Mesenchymal stem cell (in vitro differentiated cells and primary cell): ENCODE data around the gene MVB12B.

ENCODE experiments used
- DNase-seq: peaks from one replicate; pipeline ENCODE4 v3.0.0-alpha.2; 2013
- H2AFZ ChIP-seq: one replicate; pipeline ENCODE4 v1.6.1; 2013; ENCODE audit warnings: low read depth, mild to moderate bottlenecking, control low read depth, inconsistent platforms, low read length, moderate library complexity
- H2AK5ac ChIP-seq: 2 replicates; pipeline ENCODE4 v1.6.1; 2013; ENCODE audit warnings: low read length, moderate library complexity, mild to moderate bottlenecking, inconsistent platforms; ENCODE audit not compliant: severe bottlenecking
- H2BK120ac ChIP-seq: one replicate; pipeline ENCODE4 v1.6.1; 2013; ENCODE audit warnings: low read depth, mild to moderate bottlenecking, inconsistent platforms, low read length, moderate library complexity
- H2BK12ac ChIP-seq, 2 experiments: one replicate each; pipeline ENCODE4 v1.6.1; 2013; ENCODE audit warnings: inconsistent platforms in 2 of 2, low read length in 2 of 2, mild to moderate bottlenecking in 2 of 2, moderate library complexity in 2 of 2, control low read depth in 1 of 2
- H2BK15ac ChIP-seq: one replicate; pipeline ENCODE4 v1.6.1; 2013; ENCODE audit warnings: mild to moderate bottlenecking, low read depth, inconsistent platforms; ENCODE audit not compliant: poor library complexity, severe bottlenecking
- H2BK5ac ChIP-seq: 2 replicates; pipeline ENCODE4 v1.6.1; 2013; ENCODE audit warnings: low read depth, mild to moderate bottlenecking, low read length, control low read depth, inconsistent platforms; ENCODE audit not compliant: poor library complexity, severe bottlenecking
- H3K14ac ChIP-seq, 2 experiments: one replicate each; pipeline ENCODE4 v1.6.1; 2013; ENCODE audit warnings: inconsistent platforms in 2 of 2, low read length in 2 of 2, control low read depth in 1 of 2, mild to moderate bottlenecking in 1 of 2, moderate library complexity in 1 of 2
- H3K18ac ChIP-seq, 2 experiments: one replicate each; pipeline ENCODE4 v1.6.1; 2013; ENCODE audit warnings: inconsistent platforms in 2 of 2, low read length in 2 of 2, control low read depth in 1 of 2, low read depth in 1 of 2, mild to moderate bottlenecking in 1 of 2
- H3K23ac ChIP-seq, 2 experiments: one replicate each; pipeline ENCODE4 v1.6.1; 2013; ENCODE audit warnings: inconsistent platforms in 2 of 2, low read length in 2 of 2, mild to moderate bottlenecking in 2 of 2, moderate library complexity in 2 of 2, control low read depth in 1 of 2
- H3K27ac ChIP-seq: 2 replicates; pipeline ENCODE4 v1.5.1; 2013; ENCODE audit warnings: mild to moderate bottlenecking, moderate library complexity, low read length, control low read depth, inconsistent platforms; ENCODE audit not compliant: poor library complexity, severe bottlenecking
- H3K27me3 ChIP-seq, 2 experiments: 2 replicates each; pipeline versions ENCODE4 v1.6.1 to v1.7.0; 2013; ENCODE audit warnings: low read length in 2 of 2, mild to moderate bottlenecking in 2 of 2, moderate library complexity in 2 of 2, control low read depth in 1 of 2, inconsistent platforms in 1 of 2; ENCODE audit not compliant: control insufficient read depth in 1 of 2, insufficient read depth in 1 of 2
- H3K36me3 ChIP-seq, 2 experiments: 2 replicates each; pipeline versions ENCODE4 v1.6.1 to v1.7.0; 2013; ENCODE audit warnings: low read length in 2 of 2, control low read depth in 1 of 2, inconsistent platforms in 1 of 2, low read depth in 1 of 2, mild to moderate bottlenecking in 1 of 2; ENCODE audit not compliant: insufficient read depth in 2 of 2, control insufficient read depth in 1 of 2
- H3K4ac ChIP-seq, 2 experiments: one replicate each; pipeline ENCODE4 v1.6.1; 2013; ENCODE audit warnings: inconsistent platforms in 2 of 2, low read length in 2 of 2, mild to moderate bottlenecking in 2 of 2, moderate library complexity in 2 of 2, control low read depth in 1 of 2, low read depth in 1 of 2
- H3K4me1 ChIP-seq: 2 replicates; pipeline ENCODE4 v1.6.1; 2013; ENCODE audit warnings: low read depth, low read length, control low read depth; ENCODE audit not compliant: control insufficient read depth, insufficient read depth
- H3K4me2 ChIP-seq: 2 replicates; pipeline ENCODE4 v1.6.1; 2013; ENCODE audit warnings: low read length, mild to moderate bottlenecking, inconsistent platforms; ENCODE audit not compliant: poor library complexity, severe bottlenecking
- H3K4me3 ChIP-seq, 2 experiments: 2 replicates each; pipeline versions ENCODE4 v1.5.1 to v1.7.0; 2013; ENCODE audit warnings: low read length in 2 of 2, mild to moderate bottlenecking in 2 of 2, control low read depth in 1 of 2, low read depth in 1 of 2; ENCODE audit not compliant: insufficient read depth in 1 of 2
- H3K79me1 ChIP-seq: replicated peaks from 2 replicates; pipeline ENCODE4 v1.6.1; 2013; ENCODE audit warnings: mild to moderate bottlenecking, control low read depth, low read length, inconsistent platforms; ENCODE audit not compliant: poor library complexity, severe bottlenecking
- H3K9ac ChIP-seq: 2 replicates; pipeline ENCODE4 v1.7.0; 2013; ENCODE audit warnings: mild to moderate bottlenecking, low read length, moderate library complexity
- H3K9me3 ChIP-seq: 2 replicates; pipeline ENCODE4 v1.7.0; 2013; ENCODE audit warnings: mild to moderate bottlenecking, low read length; ENCODE audit not compliant: control insufficient read depth
- H4K8ac ChIP-seq: one replicate; pipeline ENCODE4 v1.6.1; 2013; ENCODE audit warnings: inconsistent platforms, mild to moderate bottlenecking, low read length, moderate library complexity
- H4K91ac ChIP-seq: one replicate; pipeline ENCODE4 v1.6.1; 2013; ENCODE audit warnings: mild to moderate bottlenecking, low read length, inconsistent platforms
- WGBS: methylation state at CpG from one replicate; pipeline ENCODE4 v1.1.7; 2013; ENCODE audit warnings: mixed read lengths; 5-methylcytosine and 5-hydroxymethylcytosine counted together

The MVB12B gene

GRCh38 chr9:126494264-126494663 lies 167.6 kb downstream of the MVB12B start:
- Histone ChIP-seq H3K27ac (no peak overlapping the region), H3K4me3 (no peak overlapping the region), H2BK12ac (no peak overlapping the region), H3K36me3 (peaks cover 0 to 4% of the 10 kb centered on the region in 2 experiments), H3K9ac (no peak overlapping the region), H3K4me1 (peaks cover 2% of the 10 kb centered on the region), H3K23ac (no peak overlapping the region), H3K4me2 (no peak overlapping the region), H3K4ac (no peak overlapping the region), H2AFZ (no peak overlapping the region), H2BK15ac (no peak overlapping the region), H3K27me3 (peaks cover 0 to 3% of the 10 kb centered on the region in 2 experiments), H3K14ac (no peak overlapping the region), H3K79me1 (no peaks in the 10 kb centered on the region), H2BK120ac (no peak overlapping the region), H3K18ac (no peak overlapping the region), H3K9me3 (no peaks in the 10 kb centered on the region), H4K8ac (no peak overlapping the region), H2AK5ac (no peak overlapping the region), H4K91ac (no peak overlapping the region), H2BK5ac (no peak overlapping the region)
- no peak for DNase-seq
- WGBS: 94% methylated on average over 6 of the region's 6 CpGs

- Histone ChIP-seq H3K14ac (no peak overlapping the region), H3K9ac (no peak overlapping the region), H2BK120ac (no peak overlapping the region), H3K27me3 (peaks cover under 1 to 4% of the 10 kb centered on the region in 2 experiments), H3K4me2 (no peak overlapping the region), H2BK12ac (no peak overlapping the region), H3K79me1 (no peaks in the 10 kb centered on the region), H3K4me1 (peaks cover 4% of the 10 kb centered on the region), H3K4me3 (no peak overlapping the region), H3K4ac (no peak overlapping the region), H2AK5ac (no peak overlapping the region), H3K18ac (no peak overlapping the region), H4K91ac (no peak overlapping the region), H3K36me3 (peaks cover 0 to 1% of the 10 kb centered on the region in 2 experiments), H2BK5ac (no peak overlapping the region), H4K8ac (no peak overlapping the region), H2BK15ac (no peak overlapping the region), H2AFZ (no peak overlapping the region), H3K27ac (no peak overlapping the region), H3K9me3 (no peaks in the 10 kb centered on the region), H3K23ac (no peak overlapping the region)
- no peak for DNase-seq
- WGBS: 100% methylated on average over 1 of the region's 1 CpG
Observed at GRCh38 chr9:126494746-126495145, 168.1 kb downstream of the MVB12B start.

- no peak overlapping the region for H3K18ac ChIP-seq
- no peak overlapping the region for H3K4me2 ChIP-seq
- no peak overlapping the region for H2AFZ ChIP-seq
- H3K4ac ChIP-seq: no peak overlapping the region
- no peak overlapping the region for H3K14ac ChIP-seq
- no peak overlapping the region for H3K9ac ChIP-seq
- H2AK5ac ChIP-seq: no peak overlapping the region
- no peak for DNase-seq
- H3K4me3 ChIP-seq: no peak overlapping the region
- no peak overlapping the region for H3K23ac ChIP-seq
- H3K9me3 ChIP-seq: no peaks in the 10 kb centered on the region
- no peak overlapping the region for H3K27ac ChIP-seq
- H4K91ac ChIP-seq: no peak overlapping the region
- H3K27me3 ChIP-seq: peaks cover 9 to 13% of the 10 kb centered on the region in 2 experiments
- no peak overlapping the region for H2BK12ac ChIP-seq
- H2BK15ac ChIP-seq: no peak overlapping the region
- H3K36me3 ChIP-seq: no peaks in the 10 kb centered on the region
- H4K8ac ChIP-seq: no peak overlapping the region
- H2BK5ac ChIP-seq: no peak overlapping the region
- peaks cover 11% of the 10 kb centered on the region for H3K4me1 ChIP-seq
- 77% methylated on average over 4 of the region's 7 CpGs for WGBS
- H2BK120ac ChIP-seq: no peak overlapping the region
- no peaks in the 10 kb centered on the region for H3K79me1 ChIP-seq
Observed at GRCh38 chr9:126495411-126496180, 169.0 kb downstream of the MVB12B start.

- Histone ChIP-seq H3K9ac (no peak overlapping the region), H3K18ac (no peak overlapping the region), H2AK5ac (no peak overlapping the region), H3K36me3 (no peaks in the 10 kb centered on the region), H2BK120ac (no peak overlapping the region), H3K4me1 (peaks cover 16% of the 10 kb centered on the region), H4K91ac (no peak overlapping the region), H3K23ac (no peak overlapping the region), H3K14ac (no peak overlapping the region), H2BK5ac (no peak overlapping the region), H3K9me3 (no peaks in the 10 kb centered on the region), H3K4me3 (no peak overlapping the region), H3K27me3 (peaks cover 11% of the 10 kb centered on the region in 2 experiments), H3K4ac (no peak overlapping the region), H3K27ac (no peak overlapping the region), H2AFZ (no peak overlapping the region), H4K8ac (no peak overlapping the region), H2BK15ac (no peak overlapping the region), H2BK12ac (no peak overlapping the region), H3K4me2 (no peak overlapping the region), H3K79me1 (no peaks in the 10 kb centered on the region)
- DNase-seq: no peak
- 71% methylated on average over 2 of the region's 3 CpGs for WGBS
Observed at GRCh38 chr9:126496181-126496576, 169.6 kb downstream of the MVB12B start.
